Measurements from ENCODE around the gene RBMS2.
"Not testable (repeated sequence)": the region's sequence is repeated elsewhere in the genome, so short reads cannot be mapped to it uniquely, and the experiment has no call there.

Gene RBMS2

GRCh38 chr12:56484566-56484965 is 37.1 kb upstream of the RBMS2 start:
- DNase-seq (ENCODE audit: low spot score), result no peak
- no peak for TF ChIP-seq CTCF (IDR thresholded peaks at IDR 0.05; ENCODE audit: extremely low read depth, missing control alignments)

- DNase-seq (ENCODE audit: low spot score), result no peak
- no peak for TF ChIP-seq CTCF (IDR thresholded peaks at IDR 0.05; ENCODE audit: extremely low read depth, missing control alignments)
Observed at GRCh38 chr12:56486694-56487093, 34.9 kb upstream of the RBMS2 start.

GRCh38 chr12:56487448-56488040 is 34.1 kb upstream of the RBMS2 start:
- DNase-seq (ENCODE audit: low spot score), result no peak
- TF ChIP-seq CTCF (IDR thresholded peaks at IDR 0.05; ENCODE audit: extremely low read depth, missing control alignments), result no peak

- no peak for TF ChIP-seq CTCF (IDR thresholded peaks at IDR 0.05; ENCODE audit: extremely low read depth, missing control alignments)
- peak; percentile 94 for DNase-seq (ENCODE audit: low spot score)
Observed at GRCh38 chr12:56488041-56488955, 33.3 kb upstream of the RBMS2 start, which contains the start of gene GLS2. TSS of gene GLS2 (minus strand) at chr12:56488161. CDS start at chr12:56488118, 43 bp downstream.

- no peak for DNase-seq (ENCODE audit: low spot score)
- no peak for TF ChIP-seq CTCF (IDR thresholded peaks at IDR 0.05; ENCODE audit: extremely low read depth, missing control alignments)
Observed at GRCh38 chr12:56490360-56490759, 31.3 kb upstream of the RBMS2 start.

- not testable (repeated sequence) for DNase-seq (ENCODE audit: low spot score)
Observed at GRCh38 chr12:56493409-56494105, 28.1 kb upstream of the RBMS2 start.

- DNase-seq (ENCODE audit: low spot score), result not testable (repeated sequence)
Observed at GRCh38 chr12:56494106-56494415, 27.6 kb upstream of the RBMS2 start.

GRCh38 chr12:56494481-56494880 is 27.1 kb upstream of the RBMS2 start:
- not testable (repeated sequence) for DNase-seq (ENCODE audit: low spot score)

Measured in GM20000 (cell line).